Activated T-cell treated with anti-CD3 and anti-CD28 coated beads for 1 hour (primary cell): ENCODE results near the gene SPINK13.
"Not testable (repeated sequence)": the region's sequence is repeated elsewhere in the genome, so short reads cannot be mapped to it uniquely, and the experiment has no call there.

Experiments
- DNase-seq: peaks from one replicate; pipeline ENCODE4 v3.0.0-alpha.2; 2020; ENCODE audit warnings: low read depth

Gene SPINK13, protein sequence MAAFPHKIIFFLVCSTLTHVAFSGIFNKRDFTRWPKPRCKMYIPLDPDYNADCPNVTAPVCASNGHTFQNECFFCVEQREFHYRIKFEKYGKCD

GRCh38 chr5:148268566-148268965 is at the start of gene SPINK13:
Gene SPINK13 (plus strand): TSS chr5:148268794. CDS start chr5:148270073, 1,279 bp downstream.
- no peak for DNase-seq

GRCh38 chr5:148221508-148221907 is 47.1 kb upstream of the SPINK13 start:
- no peak for DNase-seq

GRCh38 chr5:148224117-148224742 is 44.4 kb upstream of the SPINK13 start:
- no peak for DNase-seq

DNA sequence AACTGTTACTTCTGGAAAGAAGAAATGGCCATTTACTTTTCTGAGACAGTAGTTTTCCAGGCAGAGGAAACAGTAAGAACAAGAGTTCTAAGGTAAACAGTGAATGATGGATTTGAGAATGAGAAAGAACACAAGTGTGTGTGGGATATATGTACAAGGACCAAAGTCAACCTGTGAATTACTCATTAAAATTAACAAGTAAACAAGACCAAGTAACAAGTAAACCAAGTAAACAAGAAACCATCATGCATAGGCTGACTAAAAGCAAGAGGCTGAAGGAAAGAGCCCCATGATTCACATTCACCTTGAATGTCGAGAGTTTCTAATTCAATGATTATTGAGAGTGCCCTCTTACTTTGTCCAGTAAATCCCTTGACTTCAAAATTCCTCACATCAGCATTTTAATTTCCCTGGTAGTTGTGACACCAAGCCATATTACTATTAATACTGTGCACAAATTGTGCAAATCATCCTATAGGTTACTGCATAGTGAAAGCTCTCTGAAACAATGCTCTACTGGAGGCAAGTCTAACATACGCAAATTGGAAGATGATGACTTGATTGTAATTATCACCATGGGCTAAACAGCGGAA is 40.1 kb upstream of the SPINK13 start:
- DNase-seq, result no peak

GRCh38 chr5:148229840-148230239 is 38.8 kb upstream of the SPINK13 start:
- DNase-seq, result no peak

- DNase-seq, result no peak
Observed at GRCh38 chr5:148230240-148230639, 38.4 kb upstream of the SPINK13 start.

DNA sequence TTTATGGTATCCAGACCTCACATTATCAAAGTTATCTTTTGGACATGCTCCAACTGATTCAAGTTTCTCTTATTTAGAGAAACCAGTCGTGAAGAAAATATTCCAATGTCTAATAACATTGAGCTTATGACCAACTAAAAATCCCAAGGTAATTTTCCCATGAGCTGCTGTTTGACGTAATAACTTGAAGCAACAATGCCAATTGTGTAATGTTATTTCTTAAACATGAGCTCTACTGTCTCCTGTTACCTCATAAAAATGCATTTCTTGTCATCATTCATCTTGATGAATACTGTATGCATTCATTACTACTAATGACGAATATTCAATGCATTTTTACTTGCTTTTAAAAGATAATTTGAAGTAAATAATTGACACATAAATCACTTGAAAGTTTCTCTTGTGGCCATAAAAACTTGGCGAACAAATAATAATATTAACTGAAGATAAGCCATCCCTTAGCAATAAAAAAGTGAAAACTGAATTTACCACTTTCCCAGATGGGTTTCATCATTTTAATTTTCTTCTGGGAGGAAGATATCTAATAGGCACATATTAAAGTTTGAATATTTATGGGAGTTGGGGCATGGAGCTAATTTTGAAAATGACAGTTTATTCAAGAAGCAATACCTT is 30.7 kb upstream of the SPINK13 start:
- no peak for DNase-seq

DNA sequence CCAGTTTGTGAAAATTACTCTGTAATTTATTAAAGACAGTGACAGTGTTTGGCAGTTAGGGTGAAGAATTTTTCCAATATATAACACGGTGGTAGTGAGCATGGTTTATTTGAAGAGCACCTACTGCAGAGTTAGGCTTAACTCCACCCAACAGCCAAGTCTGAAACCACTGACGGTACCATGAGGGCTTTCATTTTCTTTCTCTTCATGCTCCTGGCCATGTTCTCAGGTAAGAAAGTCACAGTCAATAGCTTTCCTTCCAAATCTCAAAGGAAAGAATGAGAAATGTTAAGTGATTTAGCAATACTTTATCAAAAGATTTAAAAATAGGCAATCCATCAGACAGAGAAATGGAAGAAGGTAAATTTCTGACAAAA is 30.2 kb upstream of the SPINK13 start, which contains the start of gene MARCOL:
Gene MARCOL, plus strand, starts transcription at position 108 of the 377 bp plus-strand sequence. Its CDS starts 73 bp downstream, at position 181.
- no peak for DNase-seq

- no peak for DNase-seq
Observed at GRCh38 chr5:148248894-148249293, 19.7 kb upstream of the SPINK13 start.

- no peak for DNase-seq
Observed at GRCh38 chr5:148255456-148255855, 13.1 kb upstream of the SPINK13 start.

- no peak for DNase-seq
Observed at GRCh38 chr5:148259288-148259687, 9.3 kb upstream of the SPINK13 start.

- DNase-seq, result no peak
Observed at GRCh38 chr5:148261221-148261620, 7.4 kb upstream of the SPINK13 start.

DNA sequence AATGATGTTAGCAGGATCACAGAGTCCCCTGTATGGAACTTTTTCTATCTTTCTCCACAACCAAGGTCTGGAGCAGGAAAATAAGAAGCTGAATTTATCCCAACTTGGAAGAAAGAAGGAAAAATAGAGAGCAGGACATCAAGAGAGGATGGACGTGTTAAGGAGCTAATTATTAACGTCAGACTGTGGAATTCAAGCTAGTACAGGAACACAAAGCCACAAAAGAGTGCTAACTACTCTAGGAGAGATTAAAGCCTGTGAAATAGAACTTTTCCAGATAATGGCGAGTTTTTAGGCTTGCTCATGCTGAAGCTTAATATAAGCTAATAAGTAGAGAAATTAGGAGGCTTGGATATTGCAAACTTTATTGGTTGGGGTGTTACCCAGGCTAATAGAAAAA is 632 bp upstream of the SPINK13 start:
- DNase-seq, result no peak

DNA sequence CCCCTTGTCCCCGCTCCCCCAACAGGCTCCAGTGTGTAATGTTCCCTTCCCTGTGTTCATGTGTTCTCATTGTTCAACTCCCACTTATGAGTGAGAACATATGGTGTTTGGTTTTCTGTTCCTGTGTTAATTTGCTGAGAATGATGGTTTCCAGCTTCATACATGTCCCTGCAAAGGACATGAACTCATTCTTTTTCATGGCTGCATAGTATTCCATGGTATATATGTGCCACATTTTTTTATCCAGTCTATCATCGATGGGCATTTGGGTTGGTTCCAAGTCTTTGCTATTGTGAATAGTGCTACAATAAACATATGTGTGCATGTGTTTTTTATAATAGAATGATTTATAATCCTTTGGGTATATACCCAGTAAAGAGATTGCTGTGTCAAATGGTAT is 6.5 kb downstream of the SPINK13 start:
- not testable (repeated sequence) for DNase-seq

DNA sequence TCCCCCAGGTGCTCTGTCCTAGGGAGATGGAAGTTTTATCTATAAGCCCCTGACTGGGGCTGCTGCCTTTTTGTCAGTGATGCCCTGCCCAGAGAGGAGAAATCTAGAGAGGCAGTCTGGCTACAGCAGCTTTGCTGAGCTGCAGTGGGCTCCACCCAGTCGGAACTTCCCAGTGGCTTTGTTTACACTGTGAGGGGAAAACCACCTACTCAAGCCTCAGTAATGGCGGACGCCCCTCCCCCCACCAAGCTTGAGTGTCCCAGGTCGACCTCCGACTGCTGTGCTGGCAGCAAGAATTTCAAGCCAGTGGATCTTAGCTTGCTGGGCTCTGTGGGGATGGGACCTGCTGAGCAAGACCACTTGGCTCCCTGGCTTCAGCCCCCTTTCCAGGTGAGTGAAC is 12.3 kb downstream of the SPINK13 start:
- not testable (repeated sequence) for DNase-seq

GRCh38 chr5:148281336-148281735 is 12.7 kb downstream of the SPINK13 start:
- not testable (repeated sequence) for DNase-seq

DNA sequence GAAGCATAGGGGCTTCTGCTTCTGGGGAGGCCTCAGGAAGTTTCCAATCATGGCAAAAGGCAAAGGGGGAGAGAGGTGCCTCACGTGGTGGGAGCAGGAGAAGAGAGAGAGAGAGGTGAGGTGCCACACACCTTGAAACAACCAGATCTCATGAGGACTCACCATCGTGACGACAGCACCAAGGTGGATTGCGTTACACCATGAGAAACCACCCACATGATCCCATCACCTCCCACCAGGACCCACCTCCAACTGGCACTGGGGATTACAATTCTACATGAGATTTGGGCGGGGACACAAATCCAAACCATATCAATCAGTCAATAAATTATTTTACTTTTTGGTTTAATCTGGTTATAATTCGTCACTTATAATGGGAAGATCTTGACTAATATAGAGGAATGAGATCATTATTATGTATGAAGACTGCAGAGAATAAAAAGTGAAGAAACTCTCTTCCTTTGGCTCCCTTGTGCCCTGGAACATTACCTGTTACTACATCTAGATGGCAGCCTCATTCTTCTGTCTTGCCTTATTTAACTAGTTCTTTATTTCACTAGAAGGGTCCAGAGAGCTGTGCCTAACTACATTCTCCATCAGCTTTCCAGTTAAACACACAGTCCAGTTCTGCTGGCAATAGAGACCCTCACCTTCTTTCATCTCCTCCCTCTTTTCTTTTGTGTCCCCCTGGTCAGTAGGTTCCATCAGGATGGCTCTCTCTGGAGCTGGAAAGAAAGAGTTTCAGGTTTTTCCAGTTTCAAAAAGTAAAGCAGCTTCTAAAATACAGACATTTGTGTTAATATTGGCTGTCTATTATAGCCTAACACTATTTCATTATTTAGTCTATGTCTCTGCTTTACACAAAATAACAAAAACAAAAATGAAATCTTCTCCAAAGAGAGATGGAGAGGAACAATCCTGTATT is 21.9 kb downstream of the SPINK13 start:
- DNase-seq, result no peak

DNA sequence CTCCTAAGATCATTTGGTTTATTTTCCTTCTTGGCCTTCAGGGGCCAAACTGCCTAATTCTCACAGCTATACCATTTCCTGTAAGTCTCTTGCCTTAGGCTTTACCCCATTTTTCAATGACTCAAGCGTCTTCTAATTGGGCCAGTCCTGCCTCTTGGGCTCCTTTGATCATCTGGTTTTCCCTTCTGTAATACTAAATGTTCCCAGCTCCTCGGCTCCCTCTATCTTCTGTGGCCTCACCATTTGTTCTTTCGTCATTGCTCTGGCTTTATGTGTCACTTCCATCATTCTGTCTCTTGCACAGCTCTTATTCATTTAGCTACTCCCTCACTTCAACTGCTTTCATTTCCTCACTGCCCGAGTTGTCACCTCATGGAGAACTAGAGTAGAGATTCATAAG is 29.1 kb downstream of the SPINK13 start:
- DNase-seq, result no peak

- no peak for DNase-seq
Observed at GRCh38 chr5:148306446-148306845, 37.9 kb downstream of the SPINK13 start.

DNA sequence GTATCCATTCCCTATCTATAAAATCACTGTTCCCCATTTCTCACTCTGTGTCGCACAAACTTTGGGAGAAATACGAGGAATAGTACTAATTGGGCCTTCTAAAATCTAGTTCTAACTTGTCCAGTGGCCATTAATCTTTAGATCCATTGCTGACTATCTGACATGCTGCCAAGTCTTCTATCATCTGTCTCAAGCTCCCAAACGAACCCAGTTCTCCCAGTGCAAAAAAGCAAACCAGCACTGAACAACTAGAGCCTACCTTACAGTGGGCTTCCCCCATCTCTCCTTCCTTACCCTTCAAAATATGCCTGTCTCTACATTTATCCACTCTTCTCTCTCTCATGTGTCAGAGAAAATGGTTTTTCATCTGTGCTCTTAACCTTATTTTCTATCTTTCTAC is 40.4 kb downstream of the SPINK13 start:
- no peak for DNase-seq

DNA sequence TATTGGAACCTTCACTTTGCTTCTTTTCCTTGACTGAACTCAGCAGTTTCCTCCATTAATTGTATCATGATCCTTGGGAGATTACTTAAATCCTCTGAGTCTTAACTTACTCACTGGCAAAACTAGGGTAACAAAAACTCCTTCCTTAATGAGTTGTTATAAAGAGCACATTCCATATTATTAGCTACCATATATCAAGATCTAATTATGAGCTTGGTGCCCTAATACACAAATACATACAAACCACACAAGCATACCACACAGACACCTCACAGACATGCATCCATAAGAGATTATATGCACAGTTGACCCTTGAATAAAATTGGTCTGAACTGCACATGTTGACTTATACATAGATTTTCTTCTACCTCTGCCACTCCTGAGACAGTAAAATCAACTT is 41.2 kb downstream of the SPINK13 start:
- no peak for DNase-seq

DNA sequence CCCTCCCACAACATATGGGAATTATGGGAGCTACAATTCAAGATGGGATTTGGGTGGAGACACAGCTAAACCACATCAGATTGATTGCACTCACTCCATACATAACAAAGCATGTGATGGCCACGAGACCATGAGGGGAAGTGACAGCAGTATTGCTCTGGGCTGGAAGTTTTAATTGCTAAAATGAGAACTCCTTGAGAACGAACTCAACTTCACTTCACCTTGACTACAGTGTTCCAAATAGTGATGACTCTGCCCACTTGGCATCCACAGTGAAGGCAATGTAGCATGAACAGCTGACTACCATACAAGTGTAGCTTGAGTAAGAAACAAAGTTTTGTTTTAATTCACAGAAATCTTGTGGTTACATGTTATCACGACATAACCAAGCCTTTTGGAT is 42.9 kb downstream of the SPINK13 start:
- no peak for DNase-seq
